ENCODE measurements around the gene TPGS1. TPM values are rescaled to one million over a fixed set of nuclear protein-coding genes. Genes with fewer than 3 reads are reported as not detected.

The TPGS1 gene
- total RNA-seq, 1 donor from 2014 or later = 89.2 TPM

- intact Hi-C loops (cut with DNase I) = no loop called here
- no peak for DNase-seq (ENCODE audit: low spot score in 2 of 2)
Observed at GRCh38 chr19:467554-467953, 39.7 kb upstream of the TPGS1 start.

GRCh38 chr19:468587-469256 is 38.6 kb upstream of the TPGS1 start:
- no peak overlapping the region for H3K27ac ChIP-seq
- no peak overlapping the region for H3K4me3 ChIP-seq
- H3K27me3 ChIP-seq = no peaks in the 10 kb centered on the region
- no peaks in the 10 kb centered on the region for H3K4me1 ChIP-seq
- no peaks in the 10 kb centered on the region for H3K9me3 ChIP-seq
- TF ChIP-seq CTCF (IDR thresholded peaks at IDR 0.05) = no peak
- no peaks in the 10 kb centered on the region for H3K36me3 ChIP-seq
- intact Hi-C loops (cut with DNase I) = no loop called here
- DNase-seq (ENCODE audit: low spot score in 2 of 2) = no peak

More at GRCh38 chr19:467554-467953, 39.7 kb upstream of the TPGS1 start:
- no peaks in the 10 kb centered on the region for H3K27me3 ChIP-seq
- no peak overlapping the region for H3K27ac ChIP-seq
- H3K4me1 ChIP-seq = no peaks in the 10 kb centered on the region
- H3K4me3 ChIP-seq = no peak overlapping the region
- no peaks in the 10 kb centered on the region for H3K36me3 ChIP-seq
- no peak for TF ChIP-seq CTCF (IDR thresholded peaks at IDR 0.05)
- no peaks in the 10 kb centered on the region for H3K9me3 ChIP-seq

GRCh38 chr19:469833-470232 is 37.5 kb upstream of the TPGS1 start:
- Histone ChIP-seq H3K4me1 (no peaks in the 10 kb centered on the region), H3K4me3 (no peak overlapping the region), H3K27me3 (no peaks in the 10 kb centered on the region), H3K9me3 (no peaks in the 10 kb centered on the region), H3K27ac (no peak overlapping the region), H3K36me3 (no peaks in the 10 kb centered on the region)
- TF ChIP-seq CTCF (IDR thresholded peaks at IDR 0.05) = no peak
- intact Hi-C loops (cut with DNase I) = no loop called here
- DNase-seq (ENCODE audit: low spot score in 2 of 2) = no peak

GRCh38 chr19:470701-471100 is 36.6 kb upstream of the TPGS1 start:
- no peaks in the 10 kb centered on the region for H3K9me3 ChIP-seq
- no peak overlapping the region for H3K27ac ChIP-seq
- no peak overlapping the region for H3K4me3 ChIP-seq
- no peak for TF ChIP-seq CTCF (IDR thresholded peaks at IDR 0.05)
- H3K27me3 ChIP-seq = no peaks in the 10 kb centered on the region
- H3K4me1 ChIP-seq = no peaks in the 10 kb centered on the region
- no peaks in the 10 kb centered on the region for H3K36me3 ChIP-seq
- no peak for DNase-seq (ENCODE audit: low spot score in 2 of 2)
- intact Hi-C loops (cut with DNase I) = no loop called here

GRCh38 chr19:472005-472858 is 35.1 kb upstream of the TPGS1 start:
- H3K27ac ChIP-seq = no peak overlapping the region
- H3K9me3 ChIP-seq = no peaks in the 10 kb centered on the region
- H3K27me3 ChIP-seq = no peaks in the 10 kb centered on the region
- no peaks in the 10 kb centered on the region for H3K4me1 ChIP-seq
- no peak for DNase-seq (ENCODE audit: low spot score in 2 of 2)
- intact Hi-C loops (cut with DNase I) = no loop called here
- H3K4me3 ChIP-seq = no peak overlapping the region
- TF ChIP-seq CTCF (IDR thresholded peaks at IDR 0.05) = no peak
- H3K36me3 ChIP-seq = no peaks in the 10 kb centered on the region

Measured in ascending aorta (tissue), 2 donors.